Stimulated activated CD8-positive, alpha-beta memory T cell treated with anti-CD3 and anti-CD28 coated beads, Interleukin-15, amount 100 ng/mL, for 24 hours (primary cell): ENCODE results near the gene PLEKHG4.

ENCODE experiments used
- DNase-seq: peaks from one replicate; pipeline ENCODE4 v3.0.0-alpha.2; 2020; ENCODE audit warnings: low read depth

Gene PLEKHG4

DNA sequence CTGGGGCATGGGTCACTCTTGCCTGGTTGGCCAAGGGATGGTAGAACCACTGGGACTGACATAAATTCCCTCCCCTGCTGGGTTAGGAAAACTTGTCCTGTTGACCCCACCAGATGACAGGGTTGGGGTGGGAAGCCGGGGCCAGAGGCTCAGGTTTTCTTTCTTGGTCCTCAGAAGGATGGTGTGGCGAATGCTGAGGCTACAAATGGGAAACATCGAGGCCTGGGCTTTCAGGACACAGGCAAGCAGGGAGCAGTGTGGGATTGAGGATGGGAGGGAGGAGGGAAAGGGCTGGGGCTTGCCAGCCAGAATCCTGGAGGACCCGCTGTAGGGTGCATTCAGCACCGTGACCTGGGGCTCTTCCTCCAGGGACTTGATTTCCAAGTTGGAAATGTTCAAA lies 14.5 kb upstream of the PLEKHG4 start:
- no peak for DNase-seq

DNA sequence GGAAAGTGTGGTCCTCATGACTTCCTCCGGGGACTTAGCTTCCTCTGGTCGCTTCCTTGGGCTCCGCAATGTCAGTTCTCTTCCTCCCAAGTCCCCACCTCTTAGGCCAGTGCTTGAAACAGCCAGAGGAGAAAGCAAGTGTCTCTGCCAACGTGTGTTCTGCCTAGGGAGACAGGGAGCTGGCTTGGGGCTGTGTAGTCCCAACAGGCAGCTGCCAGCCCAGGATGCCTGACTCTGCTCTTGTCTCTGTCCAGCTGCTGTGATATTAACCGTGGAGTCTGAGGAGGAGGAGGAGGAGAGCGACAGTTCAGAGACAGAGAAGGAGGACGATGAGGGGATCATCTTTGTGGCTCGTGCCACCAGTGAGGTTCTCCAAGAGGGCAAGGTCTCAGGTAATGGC lies 13.5 kb upstream of the PLEKHG4 start:
- no peak for DNase-seq

DNA sequence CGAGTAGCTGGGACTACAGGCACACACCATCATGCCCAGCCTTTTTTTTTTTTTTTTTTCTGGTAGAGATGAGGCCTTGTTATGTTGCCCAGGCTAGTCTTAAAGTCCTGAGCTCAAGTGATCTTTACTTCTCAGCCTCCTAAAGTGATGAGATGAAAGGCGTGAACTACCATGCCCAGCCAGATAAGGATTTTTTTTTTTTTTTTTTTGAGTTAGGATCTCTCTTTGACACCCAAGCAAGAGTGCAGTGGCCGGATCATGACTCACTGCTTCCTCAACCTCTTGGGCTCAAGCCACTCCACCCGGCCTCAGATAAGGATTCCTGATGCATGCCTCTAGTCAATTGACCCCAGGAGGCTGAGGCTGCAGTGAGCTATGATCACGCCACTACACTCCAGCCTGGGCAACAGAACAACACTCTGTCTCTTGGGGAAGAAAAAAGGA lies 11.2 kb upstream of the PLEKHG4 start:
- no peak for DNase-seq

DNA sequence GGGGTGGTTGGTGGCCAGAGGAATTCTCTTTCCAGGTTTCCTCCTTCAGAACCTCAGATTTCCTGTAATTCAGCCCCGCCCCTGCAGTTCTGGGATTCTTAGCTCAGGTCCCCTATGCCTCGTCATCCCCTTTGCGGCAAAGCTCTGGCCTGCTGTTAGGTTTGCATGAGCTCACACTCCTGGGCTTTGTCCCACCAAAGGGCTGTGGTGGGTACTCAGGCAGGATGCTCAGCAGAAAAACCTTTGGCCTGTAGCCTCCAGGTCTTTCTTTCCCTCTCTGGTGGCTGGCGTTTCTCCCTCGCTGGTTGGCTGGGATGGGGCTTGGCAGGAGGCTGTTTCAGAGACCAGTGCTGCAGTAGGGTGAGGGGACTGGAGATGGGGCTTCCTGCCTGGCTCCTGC lies 9.6 kb upstream of the PLEKHG4 start:
- no peak for DNase-seq

DNA sequence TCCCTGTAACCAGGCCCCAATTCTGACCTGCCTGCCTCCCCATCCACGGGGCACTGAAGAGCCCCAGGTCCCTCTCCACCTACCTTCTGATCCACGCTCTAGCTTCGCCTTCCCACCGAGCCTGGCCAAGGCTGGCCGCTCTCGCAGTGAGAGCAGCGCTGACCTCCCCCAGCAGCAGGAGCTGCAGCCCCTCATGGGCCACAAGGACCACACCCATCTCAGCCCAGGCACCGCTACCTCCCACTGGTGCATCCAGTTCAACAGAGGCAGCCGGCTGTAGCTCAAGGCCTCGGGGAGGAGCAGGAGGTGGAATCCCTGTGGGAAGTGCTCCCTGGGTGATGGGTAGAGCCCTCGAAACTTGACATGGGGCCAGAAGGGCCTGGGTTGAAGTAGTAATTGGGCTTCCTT lies 8.4 kb upstream of the PLEKHG4 start:
- DNase-seq = no peak

DNA sequence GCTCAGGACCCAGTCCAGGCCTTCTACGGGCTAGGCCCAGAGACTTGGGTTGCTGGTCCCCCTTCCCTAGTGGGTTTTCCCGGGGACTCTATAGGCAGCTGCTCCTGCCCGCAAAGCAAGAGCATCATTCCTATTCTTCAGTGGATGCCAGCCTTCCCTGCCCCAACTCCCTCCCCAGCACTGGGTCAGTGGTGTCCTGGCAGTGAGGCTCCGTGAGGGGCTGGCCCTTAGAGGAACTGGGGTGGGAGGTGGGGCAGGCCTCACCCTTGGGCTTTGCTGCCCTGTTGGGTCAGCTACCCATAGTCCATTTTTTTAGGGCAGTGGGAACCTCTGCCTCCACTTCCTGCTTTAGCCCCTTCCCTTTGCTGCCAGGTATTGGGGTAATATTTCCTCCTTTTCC lies 7.9 kb upstream of the PLEKHG4 start:
- DNase-seq = no peak

DNA sequence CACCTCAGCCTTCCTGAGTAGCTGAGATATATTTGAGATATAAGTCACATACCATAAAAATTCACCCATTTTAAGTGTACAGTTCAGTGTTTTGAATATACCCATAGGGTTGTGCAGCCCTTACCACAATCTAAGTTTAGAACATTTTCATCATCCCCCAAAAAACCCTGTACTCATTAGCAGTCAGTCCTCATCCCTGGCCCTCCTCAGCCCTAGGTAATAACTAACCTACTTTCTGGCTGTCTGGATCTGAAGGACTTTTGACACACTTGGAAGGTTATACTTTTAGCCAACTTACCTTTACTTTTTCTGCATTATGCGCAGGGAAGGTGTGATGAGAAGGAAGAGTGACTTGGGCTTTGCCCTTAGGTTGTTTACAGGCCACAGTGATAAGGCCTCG lies 4.0 kb upstream of the PLEKHG4 start:
- no peak for DNase-seq

DNA sequence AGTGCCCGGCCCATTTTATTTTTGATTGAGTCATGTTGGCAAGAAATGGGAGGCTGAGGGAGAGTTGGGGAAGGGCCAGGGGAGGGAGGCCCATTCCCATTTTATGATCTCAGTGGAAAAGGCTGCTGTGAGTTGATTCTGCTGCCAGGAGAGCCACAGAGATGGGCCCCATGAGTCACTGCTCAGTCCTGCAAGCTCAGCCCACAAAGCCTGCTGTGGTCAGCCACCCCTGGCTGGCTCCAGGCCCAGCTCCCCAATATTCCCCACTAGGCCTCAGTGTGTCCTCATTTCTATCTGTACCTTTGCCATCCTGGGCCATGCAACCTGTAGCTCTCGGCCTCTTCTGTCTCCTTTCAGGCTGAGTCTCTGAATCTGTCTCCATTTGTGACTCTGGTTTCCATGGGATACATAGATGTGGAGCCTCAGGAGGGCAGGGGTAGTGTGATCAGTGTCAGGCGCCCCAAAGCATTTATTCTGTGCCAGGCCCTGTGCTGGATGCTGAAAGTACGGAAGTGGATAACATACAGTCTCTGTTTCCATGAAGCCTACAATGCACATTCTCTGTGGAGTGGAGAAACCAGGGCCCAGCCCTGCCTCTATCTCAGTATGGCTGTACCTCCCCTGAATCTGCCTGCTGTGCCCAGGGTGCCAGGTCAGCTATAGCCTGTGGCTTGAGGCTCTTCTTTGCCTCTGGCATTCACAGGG lies 1.9 kb upstream of the PLEKHG4 start:
- no peak for DNase-seq

DNA sequence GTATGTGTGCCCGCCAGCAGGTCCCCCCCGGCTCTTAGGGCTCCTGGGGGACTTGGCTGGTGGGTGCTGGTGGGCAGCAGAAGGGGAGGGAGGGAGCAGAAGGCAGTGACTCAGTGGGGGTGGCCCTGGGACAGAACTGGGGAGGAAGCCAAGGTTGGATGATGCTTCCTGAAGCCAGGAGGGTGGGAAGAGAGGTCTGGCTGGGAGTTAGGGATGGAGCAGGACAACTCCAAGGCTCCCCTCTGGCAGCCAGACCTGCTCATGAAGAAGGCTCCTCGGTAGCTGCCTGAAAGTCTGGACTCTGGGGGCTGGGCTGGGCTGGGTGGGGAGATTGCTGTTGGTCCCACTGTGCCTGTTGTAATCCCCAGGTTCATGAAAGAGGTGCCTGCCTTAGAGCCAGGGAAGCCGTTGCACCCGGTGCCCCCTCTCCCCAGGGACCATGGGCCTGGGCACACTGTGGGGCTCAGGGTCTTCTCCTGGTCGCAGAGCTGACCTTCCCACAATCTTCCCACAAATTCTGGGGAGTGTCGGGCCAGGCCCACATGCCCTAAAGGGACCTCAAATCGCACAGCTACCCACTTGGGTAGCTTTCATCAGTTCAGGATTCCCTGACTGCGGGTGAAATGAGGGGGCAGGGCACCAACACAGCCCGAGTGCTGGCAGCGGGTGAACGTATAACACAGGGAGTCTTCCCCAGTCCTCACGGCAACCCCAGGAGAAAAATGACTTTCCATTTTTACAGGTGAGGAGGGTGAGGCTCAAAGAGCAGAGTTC lies 1.1 kb upstream of the PLEKHG4 start:
- no peak for DNase-seq

DNA sequence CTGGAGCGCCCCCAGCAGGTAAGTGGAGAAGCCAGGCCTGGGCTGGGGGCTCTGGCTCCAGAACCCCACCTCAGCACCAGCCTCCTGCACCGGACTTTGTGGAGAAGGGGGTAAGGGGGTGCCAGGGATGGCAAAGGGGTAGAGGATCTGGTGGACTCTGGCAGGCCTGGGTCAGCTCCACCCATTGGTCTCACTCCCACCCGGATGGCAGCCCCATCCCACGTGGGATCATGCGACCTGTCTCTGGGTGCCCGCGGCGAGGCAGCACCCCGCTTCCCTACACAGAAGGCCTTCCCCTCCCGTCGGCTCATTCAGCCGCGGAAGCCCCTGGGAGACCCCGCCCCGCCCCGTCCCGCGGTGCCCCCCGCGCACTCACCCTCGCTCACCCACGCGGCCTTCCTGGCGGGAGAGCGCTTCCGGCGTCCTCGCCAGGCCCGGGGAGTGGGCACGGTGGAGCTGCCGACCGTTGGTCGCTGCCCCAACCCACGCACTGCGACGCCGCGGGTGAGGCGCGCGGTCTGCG lies 498 bp upstream of the PLEKHG4 start:
- DNase-seq = no peak

DNA sequence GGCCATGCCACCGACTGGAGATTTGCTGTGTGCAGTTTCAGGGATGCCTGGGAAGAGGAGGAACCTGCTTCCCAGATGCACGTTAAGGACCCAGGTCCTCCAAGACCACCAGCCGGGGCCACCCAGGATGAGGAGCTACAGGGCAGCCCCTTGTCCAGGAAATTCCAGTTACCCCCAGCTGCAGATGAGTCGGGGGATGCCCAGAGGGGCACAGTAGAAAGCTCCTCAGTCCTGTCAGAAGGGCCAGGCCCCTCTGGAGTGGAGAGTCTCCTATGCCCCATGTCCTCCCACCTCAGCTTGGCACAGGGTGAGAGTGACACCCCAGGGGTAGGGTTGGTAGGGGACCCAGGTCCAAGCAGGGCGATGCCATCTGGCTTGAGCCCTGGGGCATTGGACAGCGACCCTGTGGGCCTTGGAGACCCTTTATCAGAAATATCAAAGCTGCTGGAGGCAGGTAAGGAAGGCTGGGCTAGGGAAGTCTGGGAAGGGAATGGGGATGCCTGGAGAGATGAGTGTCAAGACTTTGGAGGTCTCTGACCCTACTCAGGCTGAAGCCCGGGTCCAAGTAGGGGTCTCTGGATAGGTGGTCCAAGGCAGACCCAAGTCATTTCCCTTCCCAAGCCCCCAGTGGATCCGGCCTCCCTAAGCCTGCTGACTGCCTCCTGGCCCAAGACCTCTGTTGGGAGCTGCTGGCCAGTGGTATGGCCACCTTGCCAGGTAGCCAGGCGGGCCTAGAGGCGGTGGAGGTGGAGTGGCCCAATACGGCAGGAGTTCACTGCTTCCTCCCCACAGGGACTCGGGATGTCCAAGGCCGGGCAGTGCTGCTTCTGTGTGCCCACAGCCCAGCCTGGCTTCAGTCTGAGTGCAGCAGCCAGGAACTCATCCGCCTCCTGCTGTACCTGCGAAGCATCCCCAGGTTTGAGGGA lies 1.0 kb downstream of the PLEKHG4 start:
- DNase-seq = no peak

DNA sequence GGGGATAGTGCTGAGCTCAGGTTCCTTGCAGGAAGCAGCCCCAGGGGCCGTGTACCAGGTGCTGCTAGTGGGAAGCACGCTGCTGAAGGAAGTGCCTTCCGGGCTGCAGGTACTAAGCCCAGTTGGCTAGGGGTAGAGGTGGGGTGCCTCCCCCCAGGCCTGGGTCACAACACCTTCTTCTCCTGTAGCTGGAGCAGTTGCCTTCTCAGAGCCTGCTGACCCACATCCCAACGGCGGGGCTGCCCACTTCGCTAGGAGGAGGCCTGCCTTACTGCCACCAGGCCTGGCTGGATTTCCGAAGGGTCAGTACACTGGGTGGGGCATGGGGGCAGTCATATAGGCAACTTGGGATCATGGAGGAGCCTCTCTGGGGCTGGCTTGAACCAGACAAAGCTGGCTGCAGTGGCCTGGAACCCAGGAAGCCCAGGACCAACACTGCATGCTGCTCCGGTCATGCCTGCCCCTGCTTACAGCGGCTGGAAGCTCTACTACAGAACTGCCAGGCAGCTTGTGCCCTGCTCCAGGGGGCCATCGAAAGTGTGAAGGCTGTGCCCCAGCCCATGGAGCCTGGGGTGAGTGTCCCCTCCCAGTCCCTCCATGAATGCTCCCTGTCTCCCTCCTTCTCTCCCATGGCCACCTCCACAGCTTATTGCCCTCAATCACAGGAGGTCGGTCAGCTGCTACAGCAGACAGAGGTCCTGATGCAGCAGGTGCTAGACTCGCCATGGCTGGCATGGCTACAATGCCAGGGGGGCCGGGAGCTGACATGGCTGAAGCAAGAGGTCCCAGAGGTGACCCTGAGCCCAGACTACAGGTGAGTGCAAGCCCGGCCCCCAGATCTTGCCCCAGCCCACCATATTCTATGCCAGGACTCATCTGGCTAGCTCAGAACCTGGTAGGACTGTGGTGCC lies 2.5 kb downstream of the PLEKHG4 start:
- no peak for DNase-seq

DNA sequence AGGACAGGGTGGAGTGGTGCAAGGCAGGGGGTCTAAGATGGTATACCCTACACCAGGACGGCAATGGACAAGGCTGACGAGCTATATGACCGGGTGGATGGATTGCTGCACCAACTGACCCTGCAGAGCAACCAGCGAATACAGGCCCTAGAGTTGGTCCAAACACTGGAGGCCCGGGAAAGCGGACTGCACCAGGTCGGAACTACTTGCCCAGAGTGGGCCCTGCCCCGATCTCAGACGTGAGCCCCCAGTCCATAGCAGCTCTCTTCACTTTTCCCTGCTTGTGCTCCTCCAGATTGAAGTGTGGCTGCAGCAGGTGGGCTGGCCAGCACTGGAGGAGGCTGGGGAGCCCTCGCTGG lies 3.1 kb downstream of the PLEKHG4 start:
- DNase-seq = no peak

DNA sequence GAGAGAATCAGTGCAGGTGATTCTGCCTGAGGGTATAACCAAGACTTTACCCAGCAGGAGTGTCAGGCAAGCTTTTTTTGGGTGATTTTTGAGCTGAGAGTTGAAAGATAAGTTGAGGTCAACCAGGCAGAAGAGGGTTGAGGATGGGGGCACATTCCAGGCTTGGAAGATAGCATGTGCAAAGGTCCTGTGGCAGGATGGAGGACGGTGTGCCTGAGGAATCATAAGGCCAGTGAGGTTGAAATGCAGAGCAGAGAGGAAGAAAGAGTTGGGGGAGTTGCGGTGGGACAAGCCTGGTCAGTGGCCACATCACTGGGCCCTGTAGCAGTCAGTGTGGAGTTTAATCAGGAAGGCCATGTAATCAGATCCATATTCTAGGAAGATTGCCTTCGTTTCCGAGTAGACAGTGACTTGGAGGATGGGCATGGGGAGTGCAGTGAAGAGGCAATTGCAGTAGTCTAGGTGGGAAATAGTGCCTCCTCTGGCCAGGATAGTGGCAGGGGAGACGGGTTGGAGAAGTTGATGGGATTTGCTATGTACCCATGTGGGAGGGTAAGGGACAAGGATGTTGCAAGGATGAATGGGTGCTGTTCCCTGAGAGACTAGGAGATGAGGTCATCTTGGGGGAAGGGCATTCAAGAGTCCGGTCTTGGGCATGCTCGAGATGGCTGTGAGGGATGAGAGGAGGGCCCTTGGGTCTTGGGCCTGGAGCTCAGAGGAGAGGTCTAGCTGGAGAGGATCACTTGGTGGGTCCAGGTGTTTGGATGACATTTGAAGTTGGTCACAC lies 3.9 kb downstream of the PLEKHG4 start:
- DNase-seq = no peak

DNA sequence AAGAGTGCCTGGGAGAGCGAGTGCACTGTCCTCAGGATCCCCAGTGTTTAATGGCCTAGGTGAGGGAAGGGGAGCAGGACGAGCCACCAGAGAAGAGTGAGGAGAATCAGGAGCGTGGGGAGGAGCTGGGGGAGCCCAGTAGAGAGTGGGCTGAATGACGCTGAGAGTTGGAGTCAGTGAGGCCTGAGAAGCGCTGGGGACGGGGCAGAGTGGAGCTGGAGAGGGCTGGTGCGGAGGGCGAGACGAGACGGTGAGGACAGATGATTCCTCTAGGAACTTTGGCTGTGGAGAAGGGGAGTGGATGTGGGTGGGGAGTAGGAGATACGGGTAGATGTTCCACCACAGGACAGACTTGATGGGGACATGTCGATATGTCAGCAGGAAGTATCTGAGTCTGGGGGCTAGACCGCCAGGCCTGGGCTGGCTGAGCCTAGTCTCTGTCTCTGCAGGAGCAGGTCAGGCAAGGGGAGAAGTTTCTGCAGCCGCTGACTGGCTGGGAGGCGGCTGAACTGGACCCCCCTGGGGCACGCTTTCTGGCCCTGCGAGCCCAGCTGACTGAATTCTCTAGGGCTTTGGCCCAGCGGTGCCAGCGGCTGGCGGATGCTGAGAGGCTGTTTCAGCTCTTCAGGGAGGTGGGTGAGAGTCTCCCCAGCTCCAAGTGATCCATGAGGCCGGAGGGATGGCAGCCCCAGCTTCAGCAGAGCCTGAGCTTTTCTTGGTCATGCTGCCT lies 4.7 kb downstream of the PLEKHG4 start:
- DNase-seq = no peak

DNA sequence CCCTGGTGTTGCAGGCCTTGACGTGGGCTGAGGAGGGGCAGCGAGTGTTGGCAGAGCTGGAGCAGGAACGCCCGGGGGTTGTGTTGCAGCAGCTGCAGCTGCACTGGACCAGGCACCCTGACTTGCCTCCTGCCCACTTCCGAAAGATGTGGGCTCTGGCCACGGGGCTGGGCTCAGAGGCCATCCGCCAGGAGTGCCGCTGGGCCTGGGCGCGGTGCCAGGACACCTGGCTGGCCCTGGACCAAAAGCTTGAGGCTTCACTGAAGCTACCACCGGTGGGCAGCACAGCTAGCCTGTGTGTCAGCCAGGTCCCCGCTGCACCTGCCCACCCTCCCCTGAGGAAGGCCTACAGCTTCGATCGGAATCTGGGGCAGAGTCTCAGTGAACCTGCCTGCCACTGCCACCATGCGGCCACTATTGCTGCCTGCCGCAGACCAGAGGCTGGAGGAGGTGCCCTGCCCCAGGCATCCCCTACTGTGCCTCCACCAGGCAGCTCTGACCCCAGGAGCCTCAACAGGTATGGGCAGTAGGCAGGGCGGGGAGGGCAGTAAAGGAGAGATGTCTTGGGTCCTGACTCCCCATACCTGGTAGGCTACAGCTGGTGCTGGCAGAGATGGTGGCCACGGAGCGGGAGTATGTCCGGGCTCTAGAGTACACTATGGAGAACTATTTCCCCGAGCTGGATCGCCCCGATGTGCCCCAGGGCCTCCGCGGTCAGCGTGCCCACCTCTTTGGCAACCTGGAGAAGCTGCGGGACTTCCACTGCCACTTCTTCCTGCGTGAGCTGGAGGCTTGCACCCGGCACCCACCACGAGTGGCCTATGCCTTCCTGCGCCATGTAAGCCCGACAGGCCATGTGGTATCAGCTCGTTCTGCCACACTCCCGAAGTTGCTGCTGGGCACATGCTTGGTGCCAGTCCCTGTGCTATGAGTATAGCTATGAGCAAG lies 5.6 kb downstream of the PLEKHG4 start:
- DNase-seq = no peak

DNA sequence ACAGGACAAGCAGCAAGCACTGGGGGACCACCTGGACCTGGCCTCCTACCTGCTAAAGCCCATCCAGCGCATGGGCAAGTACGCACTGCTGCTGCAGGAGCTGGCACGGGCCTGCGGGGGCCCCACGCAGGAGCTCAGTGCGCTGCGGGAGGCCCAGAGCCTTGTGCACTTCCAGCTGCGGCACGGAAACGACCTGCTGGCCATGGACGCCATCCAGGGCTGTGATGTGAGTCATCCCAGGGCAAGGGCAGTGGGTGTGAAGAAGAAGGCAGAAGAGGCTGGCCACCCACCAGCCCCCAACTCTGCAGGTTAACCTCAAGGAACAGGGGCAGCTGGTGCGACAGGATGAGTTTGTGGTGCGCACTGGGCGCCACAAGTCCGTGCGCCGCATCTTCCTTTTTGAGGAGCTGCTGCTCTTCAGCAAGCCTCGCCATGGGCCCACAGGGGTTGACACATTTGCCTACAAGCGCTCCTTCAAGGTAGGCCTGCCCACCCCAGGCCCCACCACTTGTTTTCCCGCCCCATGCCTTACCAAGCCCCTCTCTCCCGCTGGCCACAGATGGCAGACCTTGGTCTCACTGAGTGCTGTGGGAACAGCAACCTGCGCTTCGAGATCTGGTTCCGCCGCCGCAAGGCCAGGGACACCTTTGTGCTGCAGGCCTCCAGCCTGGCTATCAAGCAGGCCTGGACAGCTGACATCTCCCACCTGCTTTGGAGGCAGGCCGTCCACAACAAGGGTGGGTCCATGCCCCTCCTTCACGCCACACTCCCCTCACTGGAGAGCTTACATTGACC lies 7.3 kb downstream of the PLEKHG4 start:
- no peak for DNase-seq

DNA sequence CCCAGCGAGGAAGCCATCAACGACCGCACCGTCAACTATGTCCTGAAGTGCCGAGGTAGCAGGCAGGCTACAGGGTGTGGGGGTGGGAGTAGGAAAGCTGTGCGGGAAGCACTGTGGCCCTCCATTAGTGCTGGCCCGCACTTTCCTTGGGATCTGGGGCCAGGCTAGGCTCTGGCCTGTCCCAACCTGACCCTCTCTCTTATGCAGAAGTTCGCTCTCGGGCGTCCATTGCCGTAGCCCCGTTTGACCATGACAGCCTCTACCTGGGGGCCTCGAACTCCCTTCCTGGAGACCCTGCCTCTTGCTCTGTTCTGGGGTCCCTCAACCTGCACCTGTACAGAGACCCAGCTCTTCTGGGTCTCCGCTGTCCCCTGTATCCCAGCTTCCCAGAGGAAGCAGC lies 8.6 kb downstream of the PLEKHG4 start:
- no peak for DNase-seq
